Measurements from ENCODE around the gene STIP1.

Gene STIP1

DNA sequence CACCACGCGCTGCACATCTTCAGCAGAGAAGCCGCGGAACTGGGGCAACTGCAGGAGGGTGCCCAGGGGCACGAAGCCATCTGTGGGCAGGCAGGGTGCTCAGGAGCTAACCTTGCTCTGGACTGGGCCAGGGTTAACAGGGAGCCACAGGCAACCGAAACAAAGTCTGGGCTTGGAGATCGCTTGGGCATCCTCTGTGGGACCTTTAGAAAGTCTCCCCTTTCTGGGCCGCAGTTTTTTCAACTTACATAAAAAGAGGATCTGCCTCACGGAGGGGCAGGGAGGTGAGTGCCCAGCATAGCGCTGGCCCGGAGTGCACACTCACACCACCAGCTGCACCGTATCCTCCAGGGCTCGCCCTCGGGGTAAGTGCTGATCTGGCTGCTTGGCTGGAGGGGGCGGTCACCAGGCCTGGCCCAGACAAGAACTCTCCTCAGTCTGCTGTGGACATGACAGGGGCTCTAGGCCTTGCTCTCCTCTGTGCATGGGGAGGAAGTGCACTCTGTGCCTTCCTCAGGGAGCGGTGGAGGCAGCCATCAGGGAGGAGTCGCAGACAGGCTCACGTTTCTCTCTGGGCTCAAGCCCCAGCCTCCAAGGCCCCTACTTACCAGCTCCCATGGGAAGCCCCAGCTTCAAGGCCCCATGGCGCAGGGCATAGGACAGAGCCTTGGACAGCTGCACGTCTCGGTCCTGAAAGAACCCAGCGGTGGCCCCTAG, 39.1 kb downstream of the STIP1 start:
- DNase-seq: no peak

- peak; percentile 88 for DNase-seq
Observed at GRCh38 chr11:64225608-64226506, 39.9 kb downstream of the STIP1 start, which contains the start of the genes NUDT22 and TRPT1. NUDT22 (plus strand) TSS chr11:64226274; CDS start chr11:64226653, 379 bp downstream. TRPT1 (minus strand) TSS chr11:64226186; CDS start chr11:64225860, 326 bp downstream.

DNA sequence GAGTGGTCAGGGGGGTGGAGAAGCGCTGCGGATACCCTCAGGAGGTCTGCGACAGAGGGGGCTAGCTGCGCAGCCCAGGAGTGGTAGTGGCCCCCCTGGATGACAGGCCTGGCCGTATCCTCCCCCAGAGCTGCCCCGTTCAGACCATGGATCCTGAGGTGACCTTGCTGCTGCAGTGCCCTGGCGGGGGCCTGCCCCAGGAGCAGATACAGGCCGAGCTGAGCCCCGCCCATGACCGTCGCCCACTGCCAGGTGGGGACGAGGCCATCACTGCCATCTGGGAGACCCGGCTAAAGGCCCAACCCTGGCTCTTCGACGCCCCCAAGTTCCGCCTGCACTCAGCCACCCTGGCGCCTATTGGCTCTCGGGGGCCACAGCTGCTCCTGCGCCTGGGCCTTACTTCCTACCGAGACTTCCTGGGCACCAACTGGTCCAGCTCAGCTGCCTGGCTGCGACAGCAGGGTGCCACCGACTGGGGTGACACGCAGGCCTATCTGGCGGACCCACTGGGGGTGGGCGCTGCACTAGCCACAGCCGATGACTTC, 40.6 kb downstream of the STIP1 start:
- DNase-seq: peak; percentile 53

DNA sequence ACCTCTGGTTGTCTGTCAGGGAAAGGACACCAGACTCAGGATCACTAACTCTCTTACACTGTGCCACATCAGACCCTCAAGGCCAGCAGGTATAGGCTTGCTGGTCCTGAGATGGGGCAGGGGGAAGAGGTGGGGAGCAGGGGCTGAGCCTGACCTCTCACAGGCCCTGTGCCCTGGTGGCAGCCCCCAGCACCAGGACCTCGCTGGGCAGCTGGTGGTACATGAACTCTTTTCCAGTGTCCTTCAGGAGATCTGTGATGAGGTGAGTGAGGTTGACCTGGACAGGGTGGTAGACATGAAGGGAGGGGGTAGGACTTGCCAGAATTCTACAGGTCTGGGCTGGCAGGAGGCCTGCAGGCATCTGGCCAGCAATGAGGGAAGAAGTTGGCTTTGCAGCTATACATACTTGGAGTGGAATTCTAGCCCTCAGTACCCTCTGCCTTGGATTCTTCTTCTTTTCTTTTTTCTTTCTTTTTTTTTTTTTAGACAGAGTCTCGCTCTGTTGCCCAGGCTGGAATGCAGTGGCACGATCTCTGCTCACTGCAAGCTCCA, 41.5 kb downstream of the STIP1 start:
- DNase-seq: no peak

- no peak for DNase-seq
Observed at GRCh38 chr11:64229090-64229743, 43.2 kb downstream of the STIP1 start.

- DNase-seq: no peak
Observed at GRCh38 chr11:64229744-64230170, 43.8 kb downstream of the STIP1 start.

DNA sequence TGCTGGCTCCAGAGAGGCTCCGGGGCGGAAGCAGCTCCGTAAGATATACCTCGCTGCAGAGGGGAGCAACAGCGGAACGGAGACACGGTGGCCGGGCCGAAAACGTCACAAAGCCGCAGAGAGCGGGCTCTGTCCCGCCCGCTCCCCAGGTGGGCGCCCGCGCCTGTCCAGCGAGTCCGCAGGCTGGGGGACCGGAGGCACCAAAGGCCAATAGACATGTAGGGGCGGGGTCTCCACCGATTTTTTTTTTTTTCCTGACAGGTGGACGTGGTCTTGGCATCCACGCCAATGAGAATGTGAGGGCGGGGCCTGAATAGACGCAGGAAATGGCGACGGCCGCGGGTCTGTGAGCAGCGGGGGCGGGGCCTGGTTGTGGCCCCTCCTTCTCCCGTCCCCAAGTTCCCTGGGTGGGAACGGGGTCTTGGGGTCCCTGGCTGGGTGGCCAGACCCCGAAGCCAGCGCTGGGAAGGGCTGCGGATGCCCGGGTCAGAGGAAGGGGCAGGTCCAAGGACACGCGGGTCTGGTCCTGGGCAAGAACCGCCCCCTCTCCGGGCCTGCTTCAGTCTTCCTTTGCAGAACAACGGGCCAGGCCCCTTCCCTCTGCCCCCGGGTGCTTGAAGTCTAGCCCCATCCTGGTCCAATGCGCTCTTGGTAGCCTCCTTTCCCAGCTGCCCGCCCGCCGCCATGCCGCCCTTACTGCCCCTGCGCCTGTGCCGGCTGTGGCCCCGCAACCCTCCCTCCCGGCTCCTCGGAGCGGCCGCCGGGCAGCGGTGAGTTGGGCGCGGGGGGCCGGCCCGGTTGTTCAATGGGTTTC, 44.4 kb downstream of the STIP1 start, which contains the start of gene DNAJC4:
TSS of gene DNAJC4 (plus strand) at position 378 of the 814 bp plus-strand sequence. CDS start at position 685, 307 bp downstream.
- peak; percentile 98 for DNase-seq

DNA sequence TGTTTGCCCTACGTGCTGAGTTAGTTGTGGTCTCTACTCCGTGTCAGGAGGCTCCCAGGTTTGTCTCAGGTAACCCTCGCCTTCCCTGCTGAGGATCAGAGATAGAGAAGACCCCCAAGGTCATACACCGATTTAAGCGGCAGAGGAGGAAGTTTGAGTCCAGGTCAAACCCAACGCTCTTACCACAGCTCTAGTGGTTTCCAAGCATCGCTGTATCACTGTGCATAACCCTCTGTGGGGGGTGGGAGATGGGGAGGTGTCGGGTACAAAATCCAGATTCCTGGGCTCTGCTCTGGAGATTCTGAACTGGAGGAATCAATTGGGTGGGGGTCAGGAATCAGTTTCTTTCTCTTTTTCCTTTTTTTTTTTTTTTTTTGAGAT, 45.0 kb downstream of the STIP1 start:
- DNase-seq: no peak

GRCh38 chr11:64231546-64231945, 45.6 kb downstream of the STIP1 start:
- no peak for DNase-seq

GRCh38 chr11:64232182-64232966, 46.4 kb downstream of the STIP1 start:
- no peak for DNase-seq

GRCh38 chr11:64232967-64233315, 47.0 kb downstream of the STIP1 start:
- DNase-seq: no peak

GRCh38 chr11:64233913-64234586, 48.1 kb downstream of the STIP1 start, which contains the start of gene VEGFB:
VEGFB (plus strand) TSS chr11:64234584; CDS start chr11:64234834, 250 bp downstream.
- peak; percentile 58 for DNase-seq

GRCh38 chr11:64234647-64235379, 48.8 kb downstream of the STIP1 start:
- no peak for DNase-seq

- no peak for DNase-seq
Observed at GRCh38 chr11:64235437-64236161, 49.6 kb downstream of the STIP1 start.

DNA sequence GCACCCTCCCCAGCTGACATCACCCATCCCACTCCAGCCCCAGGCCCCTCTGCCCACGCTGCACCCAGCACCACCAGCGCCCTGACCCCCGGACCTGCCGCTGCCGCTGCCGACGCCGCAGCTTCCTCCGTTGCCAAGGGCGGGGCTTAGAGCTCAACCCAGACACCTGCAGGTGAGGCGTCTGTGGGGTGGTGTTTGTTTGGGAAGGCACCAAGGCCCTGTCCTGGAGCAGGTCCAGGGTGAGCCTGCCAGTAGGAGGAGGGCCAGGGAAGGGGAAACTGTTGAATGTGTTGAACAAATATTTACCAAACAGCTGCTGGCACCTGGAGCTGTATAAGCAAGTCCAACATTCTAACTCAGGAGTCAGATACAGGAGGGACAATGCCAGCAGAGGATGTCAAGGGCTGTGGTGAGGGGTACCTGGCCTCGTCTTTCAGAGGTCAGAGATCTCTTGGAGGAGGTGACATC, 51.5 kb downstream of the STIP1 start:
- DNase-seq: peak; percentile 93

DNA sequence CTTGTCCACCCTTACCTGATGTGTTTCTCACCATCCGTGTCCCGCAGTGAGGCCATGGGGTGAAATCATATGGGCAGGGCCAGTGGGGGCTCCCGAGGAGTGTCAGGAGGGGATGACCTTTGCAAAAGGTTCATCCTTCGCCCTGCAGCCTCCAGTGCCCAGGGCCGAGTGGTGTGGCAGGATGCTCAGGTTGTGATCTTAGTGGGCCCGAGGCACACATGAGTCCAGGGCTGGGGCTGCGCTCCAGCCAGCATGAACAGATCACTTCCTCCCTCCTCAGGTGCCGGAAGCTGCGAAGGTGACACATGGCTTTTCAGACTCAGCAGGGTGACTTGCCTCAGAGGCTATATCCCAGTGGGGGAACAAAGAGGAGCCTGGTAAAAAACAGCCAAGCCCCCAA, 52.1 kb downstream of the STIP1 start:
- DNase-seq: no peak

DNA sequence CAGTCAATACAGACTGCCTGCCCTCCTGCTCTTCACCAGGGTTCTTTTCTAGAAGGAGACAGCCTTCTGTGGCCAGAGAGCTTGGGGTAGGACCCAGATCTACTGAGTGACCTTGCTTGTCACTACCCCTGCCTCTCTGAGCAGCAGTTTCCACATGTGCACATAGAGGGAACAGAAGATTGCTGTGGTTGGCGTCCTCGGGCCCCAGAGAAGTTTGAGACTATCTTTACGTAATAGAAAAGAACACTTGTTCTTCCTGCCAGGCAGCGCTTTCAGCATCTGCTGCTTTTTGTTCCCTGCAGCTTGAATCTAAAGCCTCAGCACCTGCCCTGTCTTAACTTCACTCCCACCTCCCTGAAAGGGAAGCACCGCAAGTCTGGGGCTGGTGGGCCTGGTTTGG, 53.0 kb downstream of the STIP1 start:
- DNase-seq: no peak

DNA sequence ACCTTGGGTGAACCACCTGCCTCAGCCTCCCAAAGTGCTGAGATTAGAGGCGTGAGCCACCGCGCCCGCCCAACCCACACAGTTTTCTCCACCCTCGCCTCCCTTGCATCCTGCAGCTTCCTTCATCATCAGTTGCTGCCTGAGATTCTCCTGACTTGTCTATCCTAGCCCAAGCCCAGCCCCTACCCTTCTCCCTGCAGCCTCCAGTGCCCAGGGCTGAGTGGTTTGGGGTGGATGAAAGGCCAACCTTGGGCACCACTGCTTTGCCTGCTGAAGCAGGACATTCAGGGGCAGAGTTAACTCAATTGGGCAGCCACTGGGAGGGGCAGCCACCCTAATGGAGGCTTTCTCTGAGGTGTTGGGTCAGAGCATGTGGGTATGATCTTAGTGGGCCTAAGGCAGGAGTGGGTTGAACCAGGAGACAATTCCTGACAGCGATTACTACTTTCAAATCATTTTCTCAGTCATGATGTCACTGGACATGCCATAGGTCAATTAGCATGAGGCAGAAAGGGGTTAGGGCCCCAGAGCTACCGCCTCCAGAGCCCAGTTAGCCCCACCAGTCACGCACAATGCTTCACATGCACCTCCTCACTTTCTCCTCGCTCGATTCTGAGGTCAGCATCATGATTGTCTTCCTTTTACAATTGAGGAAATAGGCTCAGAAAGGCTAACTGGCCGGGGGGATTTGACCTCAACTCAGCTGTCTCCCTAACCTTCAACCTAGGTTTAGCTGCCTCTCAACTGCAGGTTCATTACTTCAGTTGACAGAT, 53.9 kb downstream of the STIP1 start:
- DNase-seq: no peak
